WTC11 (cell line): ENCODE results near the gene ZNF358. TPM values are rescaled to one million over a fixed set of nuclear protein-coding genes. Genes with fewer than 3 reads are reported as not detected.
A peak's percentile ranks its signal among the peaks of the same experiment; 100 is the strongest.

Experiments
- ATAC-seq: fragments of 200-7000 bp; cut with Tn5 transposase; 2 replicates; pipeline ENCODE4 v1.10.0; 2021; ENCODE audit warnings: mild to moderate bottlenecking, moderate library complexity
- CTCF ChIA-PET: fragments of 300-600 bp; sonication (Branson Sonifier 250); formaldehyde crosslinking; loops from one replicate; lab custom pipeline; 2021; ENCODE audit warnings: antibody characterized with exemption; lab: Charles Lee
- POLR2A ChIA-PET: fragments of 350-600 bp; sonication (Branson Sonifier 250); formaldehyde crosslinking; loops from one replicate; lab custom pipeline; 2021; ENCODE audit warnings: antibody characterized with exemption; lab: Charles Lee
- DNase-seq: peaks from one replicate; pipeline ENCODE4 v3.0.0; 2021; ENCODE audit warnings: low spot score
- H3K27ac Mint-ChIP-seq: 2 replicates; pipeline ENCODE4 v1.8.0; 2021; ENCODE audit warnings: mixed read lengths
- H3K27me3 Mint-ChIP-seq: 2 replicates; pipeline ENCODE4 v1.8.0; 2021; ENCODE audit warnings: low read depth, mild to moderate bottlenecking, moderate library complexity, mixed read lengths
- H3K36me3 Mint-ChIP-seq: 2 replicates; pipeline ENCODE4 v1.8.0; 2021; ENCODE audit warnings: mixed read lengths
- H3K4me1 Mint-ChIP-seq: 2 replicates; pipeline ENCODE4 v1.8.0; 2022; ENCODE audit warnings: mixed read lengths
- H3K4me3 Mint-ChIP-seq: 2 replicates; pipeline ENCODE4 v1.8.0; 2021; ENCODE audit warnings: mild to moderate bottlenecking, moderate library complexity, mixed read lengths
- H3K9me3 Mint-ChIP-seq: 2 replicates; pipeline ENCODE4 v1.8.0; 2021; ENCODE audit warnings: mixed read lengths
- ARID4B ChIP-seq: sonication (generic); formaldehyde crosslinking; IDR thresholded peaks from 2 replicates; pipeline ENCODE4 v1.8.0; 2023; ENCODE audit warnings: missing genetic modification reagents, mild to moderate bottlenecking, borderline replicate concordance
- ATF2 ChIP-seq: sonication (generic); formaldehyde crosslinking; IDR thresholded peaks from 2 replicates; pipeline ENCODE4 v1.8.1; 2022; ENCODE audit warnings: low read depth, missing genetic modification reagents, borderline replicate concordance
- CTCF ChIP-seq: fragments of 200-600 bp; IDR thresholded peaks from 2 replicates; pipeline ENCODE4 v1.8.0; 2022; ENCODE audit warnings: antibody characterized with exemption
- E2F4 ChIP-seq: sonication (generic); formaldehyde crosslinking; IDR thresholded peaks from 2 replicates; pipeline ENCODE4 v1.8.1; 2022; ENCODE audit warnings: low read depth, mild to moderate bottlenecking, moderate library complexity, missing genetic modification reagents, borderline replicate concordance
- ELF4 ChIP-seq: sonication (generic); formaldehyde crosslinking; IDR thresholded peaks from 2 replicates; pipeline ENCODE4 v1.8.1; 2022; ENCODE audit warnings: low read depth, mild to moderate bottlenecking, moderate library complexity, missing genetic modification reagents
- ESRRA ChIP-seq: sonication (generic); formaldehyde crosslinking; IDR thresholded peaks from 2 replicates; pipeline ENCODE4 v1.8.1; 2022; ENCODE audit warnings: mild to moderate bottlenecking, missing genetic modification reagents, borderline replicate concordance
- FOXJ3 ChIP-seq: sonication (generic); formaldehyde crosslinking; IDR thresholded peaks from 2 replicates; pipeline ENCODE4 v1.9.0; 2021; ENCODE audit warnings: missing genetic modification reagents, mild to moderate bottlenecking, borderline replicate concordance
- FOXK1 ChIP-seq: sonication (generic); formaldehyde crosslinking; IDR thresholded peaks from 2 replicates; pipeline ENCODE4 v1.8.0; 2022; ENCODE audit warnings: mild to moderate bottlenecking, moderate library complexity, missing genetic modification reagents
- GTF2I ChIP-seq: fragments of 250-450 bp; sonication (Bioruptor Pico); conservative IDR thresholded peaks from 2 replicates; pipeline ENCODE4 v1.4.0; 2021; ENCODE audit warnings: mild to moderate bottlenecking
- JAZF1 ChIP-seq: fragments of 250-450 bp; sonication (Bioruptor Pico); IDR thresholded peaks from 2 replicates; pipeline ENCODE4 v1.9.0; 2021; ENCODE audit warnings: moderate library complexity, mild to moderate bottlenecking, inconsistent platforms
- MLX ChIP-seq: sonication (generic); formaldehyde crosslinking; IDR thresholded peaks from 2 replicates; pipeline ENCODE4 v1.8.1; 2023; ENCODE audit warnings: mild to moderate bottlenecking, missing genetic modification reagents, moderate library complexity
- NFATC4 ChIP-seq: fragments of 250-450 bp; sonication (Bioruptor Pico); IDR thresholded peaks from 2 replicates; pipeline ENCODE4 v1.9.0; 2021; ENCODE audit warnings: mild to moderate bottlenecking
- NR1H2 ChIP-seq: sonication (generic); formaldehyde crosslinking; IDR thresholded peaks from 2 replicates; pipeline ENCODE4 v1.9.0; 2021; ENCODE audit warnings: mild to moderate bottlenecking, moderate library complexity, missing genetic modification reagents
- SP1 ChIP-seq: sonication (generic); formaldehyde crosslinking; conservative IDR thresholded peaks from 2 replicates; pipeline ENCODE4 v1.8.1; 2022; ENCODE audit warnings: missing genetic modification reagents
- ZNF219 ChIP-seq: sonication (generic); formaldehyde crosslinking; IDR thresholded peaks from 2 replicates; pipeline ENCODE4 v1.8.0; 2023; ENCODE audit warnings: missing genetic modification reagents, mild to moderate bottlenecking, borderline replicate concordance
- ZNF671 ChIP-seq: fragments of 250-450 bp; sonication (Bioruptor Pico); IDR thresholded peaks from 2 replicates; pipeline ENCODE4 v1.8.0; 2021; ENCODE audit warnings: mild to moderate bottlenecking
- total RNA-seq: library from RNA; stranded (reverse); gene quantifications from 3 replicates; pipeline ENCODE4 v1.2.3, GENCODE V29; 2021

The ZNF358 gene
- total RNA-seq, 1 experiment from 2014 or later = 37.5 TPM

GRCh38 chr19:7482584-7483439 lies 33.1 kb upstream of the ZNF358 start:
- H3K27me3 Mint-ChIP-seq = no peaks in the 10 kb centered on the region; the same call in 1 of the 2 replicates
- ChIA-PET CTCF (interaction anchor here (0.6 to 1.8 kb wide), 11 partner anchors 9 to 317 kb away, joined by 3 to 16 read pairs (median 4); a partner anchor contains a TSS), POLR2A (interaction anchor here (1.1 kb wide), 1 partner anchor 24 kb away, joined by 8 read pairs; no protein-coding TSS in a partner anchor)
- H3K27ac Mint-ChIP-seq = peak overlapping the region; percentile 38
- peak; percentile 89 for DNase-seq
- peaks cover 16% of the 10 kb centered on the region for H3K4me1 Mint-ChIP-seq
- peak overlapping the region; percentile 69 for H3K4me3 Mint-ChIP-seq
- TF ChIP-seq ATF2 (CRISPR knock-in tag) (no peak), NR1H2 (CRISPR knock-in tag) (no peak), ARID4B (CRISPR knock-in tag) (no peak), MLX (no peak), FOXK1 (CRISPR knock-in tag) (no peak), SP1 (CRISPR knock-in tag) (peak; percentile 45), GTF2I (CRISPR knock-in tag) (no peak), ZNF219 (CRISPR knock-in tag) (no peak), ELF4 (no peak)
- H3K9me3 Mint-ChIP-seq = no peaks in the 10 kb centered on the region
- no peaks in the 10 kb centered on the region; the same call in 1 of the 2 replicates for H3K36me3 Mint-ChIP-seq
- ATAC-seq = peak; percentile 91

- no peak for DNase-seq
- ChIA-PET POLR2A (interaction anchor here (1.1 kb wide), 1 partner anchor 23 kb away, joined by 8 read pairs; no protein-coding TSS in a partner anchor), CTCF (interaction anchor here (1.0 to 1.8 kb wide), 3 partner anchors 14 to 129 kb away, joined by 3 to 16 read pairs (median 9); a partner anchor contains a TSS)
- Mint-ChIP-seq H3K4me1 (peaks cover 16% of the 10 kb centered on the region), H3K27me3 (no peaks in the 10 kb centered on the region; the same call in 1 of the 2 replicates), H3K9me3 (no peaks in the 10 kb centered on the region), H3K27ac (no peak overlapping the region), H3K36me3 (no peaks in the 10 kb centered on the region; the same call in 1 of the 2 replicates), H3K4me3 (peak overlapping the region; percentile 69)
- no peak for ATAC-seq
- no peak for TF ChIP-seq ESRRA (CRISPR knock-in tag)
- no peak for TF ChIP-seq E2F4 (CRISPR knock-in tag)
- TF ChIP-seq ELF4 = no peak
- TF ChIP-seq SP1 (CRISPR knock-in tag) = no peak
- TF ChIP-seq FOXJ3 (CRISPR knock-in tag) = no peak
- no peak for TF ChIP-seq JAZF1
- TF ChIP-seq ZNF671 (CRISPR knock-in tag) = no peak
- no peak for TF ChIP-seq FOXK1 (CRISPR knock-in tag)
- TF ChIP-seq CTCF = no peak
- TF ChIP-seq NFATC4 = no peak
These were observed 32.1 kb upstream of the ZNF358 start for GRCh38 chr19:7483720-7484201.
